GM04504 (cell line): ENCODE results near the gene APCDD1L.

Experiments
- DNase-seq: peaks from one replicate; pipeline ENCODE4 v3.0.0-alpha.2; 2012; ENCODE audit warnings: low read depth

Gene APCDD1L

GRCh38 chr20:58515233-58516212, at the start of gene APCDD1L:
APCDD1L (minus strand) TSS chr20:58515399; CDS start chr20:58514707, 692 bp downstream.
- peak; percentile 56 for DNase-seq

- DNase-seq: no peak
These were observed 44.1 kb upstream of the APCDD1L start for GRCh38 chr20:58559368-58559729.

DNA sequence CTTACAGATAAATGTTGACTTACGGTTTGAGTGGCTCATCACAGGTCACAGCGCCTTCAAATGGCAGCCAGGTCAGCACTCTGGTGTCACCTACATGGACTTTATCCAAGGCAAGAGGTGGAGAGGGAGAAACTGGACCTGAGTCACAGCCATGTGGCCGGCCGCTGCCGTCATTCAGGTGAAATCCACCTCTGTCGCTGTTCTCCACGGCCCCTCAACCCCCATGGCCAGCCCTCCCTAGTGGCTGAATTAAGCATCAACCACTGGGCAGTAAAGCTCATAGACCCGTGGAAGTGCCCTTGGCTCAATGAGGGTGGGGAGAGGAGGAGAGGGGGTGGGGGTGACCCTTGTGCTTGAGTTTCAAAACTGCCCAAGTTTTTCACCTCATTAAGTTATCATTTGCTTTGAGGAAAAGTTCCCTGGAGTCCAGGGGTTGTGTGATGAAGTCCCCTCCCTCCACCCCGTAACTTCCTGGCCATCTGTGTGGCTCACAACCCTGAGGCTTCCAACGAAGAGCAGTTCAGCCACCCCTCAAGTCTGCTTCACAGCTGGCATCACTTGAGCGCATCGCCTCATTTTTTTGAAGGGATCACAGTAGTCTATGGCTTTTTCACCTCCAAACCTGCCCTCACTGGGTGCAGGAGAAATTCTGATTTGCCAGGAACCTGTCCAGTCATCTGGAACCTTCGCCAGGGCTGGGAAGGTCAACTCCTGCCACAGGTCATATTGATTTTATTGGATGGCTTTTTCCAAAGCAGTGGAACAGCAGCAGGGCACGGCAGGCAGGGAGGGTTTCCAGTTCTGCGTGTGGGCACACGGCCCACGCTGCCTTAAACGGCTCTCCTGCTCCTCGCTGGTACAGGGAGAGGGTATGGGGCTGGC, 43.5 kb upstream of the APCDD1L start:
- no peak for DNase-seq

GRCh38 chr20:58557733-58558342, 42.6 kb upstream of the APCDD1L start:
- peak; percentile 19 for DNase-seq

GRCh38 chr20:58556961-58557360, 41.8 kb upstream of the APCDD1L start:
- DNase-seq: no peak

DNA sequence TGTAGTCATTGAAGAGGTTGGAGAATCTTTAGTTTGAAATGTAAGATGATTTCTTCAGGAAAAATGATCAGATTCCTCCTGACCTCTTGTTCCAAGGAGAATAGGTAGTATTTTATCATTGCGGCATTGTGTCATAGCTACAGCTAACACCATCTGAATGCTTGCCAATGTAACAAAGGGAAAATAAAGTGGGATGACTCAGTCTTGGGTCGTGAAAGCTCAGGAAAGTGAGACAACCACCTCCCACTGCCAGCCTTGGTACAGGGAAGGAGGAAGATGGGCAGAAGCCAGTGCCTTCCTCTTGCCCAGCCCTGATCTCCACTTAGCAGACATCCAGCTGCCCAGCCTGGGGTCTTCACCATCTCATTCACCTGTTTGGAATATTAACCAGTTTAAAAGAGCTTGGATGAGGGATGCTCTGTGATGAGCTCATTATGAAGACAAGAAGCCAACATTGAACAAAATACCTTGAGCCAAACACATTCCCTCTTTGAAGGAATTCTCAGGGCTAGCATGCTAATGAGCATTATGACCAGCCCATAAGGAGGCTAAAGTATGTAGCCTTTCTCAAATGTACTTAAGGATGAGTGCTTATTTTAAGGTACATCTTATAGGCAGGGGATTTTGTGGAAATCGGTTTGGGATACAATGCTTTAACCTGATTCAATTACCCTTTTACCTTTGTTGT, 40.0 kb upstream of the APCDD1L start:
- DNase-seq: peak; percentile 82

DNA sequence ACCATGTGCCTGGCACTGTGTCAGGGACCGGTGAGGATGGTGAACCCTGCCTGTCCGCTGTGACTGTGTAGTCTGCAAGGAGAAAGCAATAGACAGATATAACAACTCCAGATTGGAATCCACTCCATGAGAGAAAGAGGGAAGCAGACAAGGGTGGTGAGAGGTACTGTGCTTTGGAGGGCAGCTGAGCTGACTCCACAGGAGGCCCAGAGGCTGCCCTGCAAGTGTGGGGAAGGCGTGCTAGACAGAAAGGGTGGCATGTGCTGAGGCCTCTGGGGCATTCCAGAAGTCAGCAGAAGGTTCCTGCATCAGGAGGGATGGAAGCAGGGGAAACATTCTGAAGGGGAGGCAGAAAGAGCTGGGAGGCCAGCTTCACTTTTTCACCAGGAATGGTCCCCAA, 39.3 kb upstream of the APCDD1L start:
- DNase-seq: no peak

DNA sequence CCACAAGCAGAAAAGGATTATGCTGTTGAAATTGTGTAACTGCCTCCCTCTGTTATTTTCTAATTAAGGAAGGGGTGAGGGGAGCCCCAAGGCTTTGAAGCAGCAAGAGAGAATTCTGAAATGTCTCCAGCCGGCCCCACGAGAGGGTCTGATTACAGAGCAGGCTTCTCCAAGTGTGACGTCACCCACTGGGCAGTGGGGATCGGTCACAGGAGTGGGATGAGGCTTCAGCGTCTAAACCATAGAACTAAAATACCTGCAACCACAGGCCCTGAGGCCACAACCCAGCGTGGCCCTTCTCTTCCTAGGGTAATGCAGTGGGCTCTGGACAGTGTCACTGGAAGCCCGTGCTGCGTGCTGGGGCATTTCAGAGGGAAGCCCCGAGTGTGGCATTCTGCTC, 38.6 kb upstream of the APCDD1L start:
- DNase-seq: no peak

- DNase-seq: no peak
These were observed 38.0 kb upstream of the APCDD1L start for GRCh38 chr20:58553166-58553696.

- no peak for DNase-seq
These were observed 37.3 kb upstream of the APCDD1L start for GRCh38 chr20:58552366-58552934.

- no peak for DNase-seq
These were observed 36.4 kb upstream of the APCDD1L start for GRCh38 chr20:58551631-58552030.

DNA sequence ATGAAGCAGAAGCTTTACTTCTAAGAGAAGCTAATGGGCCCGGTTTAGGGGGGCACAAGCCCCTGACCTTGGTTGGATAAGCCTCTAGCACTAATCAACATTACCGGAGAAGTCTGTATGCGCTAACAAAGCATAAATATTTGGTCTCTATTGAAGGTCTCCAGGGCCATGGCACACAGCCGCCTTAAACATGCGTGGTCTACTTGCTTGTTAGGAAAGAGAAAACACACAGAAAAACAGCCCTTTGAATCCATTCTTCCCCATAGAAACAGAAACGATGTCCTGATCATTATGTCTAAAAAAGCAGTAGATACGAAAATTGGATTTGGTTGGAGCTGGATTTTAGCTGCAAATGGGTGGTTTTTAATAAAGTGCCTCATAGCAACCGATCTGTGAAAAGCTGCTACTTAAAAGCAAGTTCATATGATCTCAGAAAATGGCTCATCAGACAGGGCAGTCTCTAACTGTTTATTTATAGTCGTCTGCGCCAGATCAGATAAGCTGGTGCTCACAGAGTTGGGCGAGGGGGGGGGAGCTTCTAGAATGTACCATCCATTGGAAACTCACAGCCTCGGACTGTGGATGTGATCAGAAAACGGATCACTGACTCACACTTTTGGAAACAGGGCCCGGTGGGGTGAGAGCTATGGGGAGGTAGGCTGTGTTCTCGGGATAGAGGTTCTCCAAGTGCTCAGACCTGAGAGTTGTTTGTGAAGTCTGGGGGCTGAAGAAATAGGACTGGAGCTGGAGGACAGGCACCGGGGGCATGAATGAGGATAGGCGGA, 35.3 kb upstream of the APCDD1L start:
- DNase-seq: no peak

DNA sequence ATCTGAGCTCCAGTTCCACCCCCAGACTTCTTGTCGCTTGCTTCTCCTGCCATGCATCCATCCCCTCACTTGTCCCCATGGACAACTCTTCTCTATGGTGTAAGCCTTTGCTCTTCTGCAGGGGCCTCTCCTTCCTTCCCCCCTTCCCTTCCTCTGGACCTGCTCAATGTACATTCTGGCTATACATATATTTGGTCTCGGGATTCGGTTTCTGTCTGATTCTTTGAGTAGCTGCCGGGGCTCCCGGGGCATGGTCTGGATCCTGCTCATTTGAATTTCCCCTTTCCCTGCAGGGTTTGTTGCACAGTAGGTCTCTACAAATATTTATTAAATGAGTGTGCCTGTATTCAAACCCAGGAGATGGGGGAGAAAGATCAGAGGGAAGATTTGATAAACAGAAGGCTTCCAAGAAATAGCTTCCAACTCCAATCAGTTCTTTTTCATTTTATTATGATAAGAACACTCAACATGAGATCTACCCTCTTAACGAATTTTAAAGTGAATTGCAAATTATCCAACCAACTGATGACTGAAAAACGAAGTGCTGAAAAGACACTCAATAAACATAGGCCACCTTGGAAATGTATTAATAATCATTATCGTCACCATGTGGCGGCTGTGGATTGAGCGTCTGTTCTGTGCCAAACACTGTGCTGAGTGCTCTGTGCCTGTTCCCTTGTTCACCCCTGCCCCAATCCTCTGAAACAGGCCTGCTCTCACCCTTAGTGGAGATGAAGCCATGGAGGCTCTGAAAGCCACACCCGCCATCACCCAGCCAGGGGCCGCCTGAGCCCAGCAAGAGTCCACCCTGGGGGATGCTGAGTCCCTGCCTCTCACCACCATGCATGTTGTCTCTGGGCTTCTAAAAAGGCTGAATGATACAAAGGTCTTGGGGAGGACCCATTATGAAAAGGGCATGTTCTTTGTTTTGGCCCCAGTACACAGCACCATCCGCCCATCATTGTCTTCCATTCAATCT, 34.3 kb upstream of the APCDD1L start:
- no peak for DNase-seq

DNA sequence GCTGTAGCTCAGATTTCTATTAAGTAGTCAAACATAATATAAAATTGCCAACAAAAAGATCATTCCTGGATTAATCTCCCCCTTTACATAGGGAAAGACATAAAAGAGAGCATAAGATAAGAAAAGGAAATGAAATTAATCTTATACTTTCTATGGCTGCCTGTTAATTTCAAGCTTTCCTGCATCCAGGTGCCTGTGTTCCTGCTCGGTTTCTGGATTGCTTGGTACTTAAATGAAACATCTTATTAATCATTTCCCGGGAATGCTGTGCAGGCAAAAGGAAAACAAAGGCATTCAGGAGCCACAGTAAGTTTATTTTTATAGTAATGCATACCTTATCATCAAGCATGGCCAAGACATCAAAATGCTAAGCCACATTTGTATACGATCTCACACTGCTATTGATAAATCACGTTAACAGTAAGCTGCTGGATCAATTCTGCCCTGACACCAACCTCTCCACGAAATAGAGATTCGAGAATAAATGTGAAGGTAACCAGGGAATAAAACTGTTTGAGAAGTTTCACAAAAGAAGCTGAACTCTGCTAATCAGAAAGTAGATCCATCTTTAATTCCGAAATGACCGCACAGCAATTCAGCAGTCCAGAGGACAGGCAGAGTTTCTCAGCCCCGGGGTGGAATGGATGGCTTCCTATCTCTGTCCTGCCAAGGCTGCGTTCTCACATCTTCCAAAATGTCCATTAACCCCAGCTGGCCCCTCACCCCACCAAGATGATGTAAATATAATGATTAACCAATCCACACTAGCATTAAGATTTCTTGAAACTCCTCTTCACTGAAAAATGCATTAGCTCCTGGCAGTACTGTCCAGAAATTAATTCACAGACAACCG, 32.6 kb upstream of the APCDD1L start:
- no peak for DNase-seq

- no peak for DNase-seq
These were observed 31.8 kb upstream of the APCDD1L start for GRCh38 chr20:58546756-58547622.

- DNase-seq: no peak
These were observed 31.2 kb upstream of the APCDD1L start for GRCh38 chr20:58546416-58546711.
